Uterus (tissue), 4 donors: ENCODE data around the gene TMEM273. TPM values are rescaled to one million over a fixed set of nuclear protein-coding genes. Genes with fewer than 3 reads are reported as not detected.

ENCODE experiments used
- DNase-seq, 2 donors: peaks; one replicate each; pipeline ENCODE4 v3.0.0-alpha.2; 2019 to 2020
- H3K27ac ChIP-seq, 2 donors: fragments of 200-600 bp; sonication (generic); 1 replicate in 1 of 2; 2 replicates in 1 of 2; pipeline ENCODE4 v1.5.1; 2016 to 2018
- H3K27me3 ChIP-seq, 2 donors: fragments of 200-600 bp; sonication (generic); one replicate each; pipeline ENCODE4 v1.5.1; 2018 to 2019; ENCODE audit warnings: control low read depth in 1 of 2
- H3K36me3 ChIP-seq, 2 donors: fragments of 200-600 bp; sonication (generic); one replicate each; pipeline ENCODE4 v1.5.1; 2019; ENCODE audit warnings: control low read depth in 1 of 2
- H3K4me1 ChIP-seq, 2 donors: fragments of 200-600 bp; sonication (generic); one replicate each; pipeline ENCODE4 v1.5.1; 2018 to 2019; ENCODE audit warnings: control low read depth in 1 of 2
- H3K4me3 ChIP-seq, 2 donors: fragments of 200-600 bp; sonication (generic); 1 replicate in 1 of 2; 2 replicates in 1 of 2; pipeline ENCODE4 v1.5.1; 2018 to 2019; ENCODE audit warnings: mild to moderate bottlenecking in 1 of 2
- H3K9me3 ChIP-seq, 2 donors: fragments of 200-600 bp; sonication (generic); one replicate each; pipeline ENCODE4 v1.5.1; 2019; ENCODE audit warnings: control low read depth in 1 of 2
- CTCF ChIP-seq, 4 experiments: fragments of 200-600 bp in 2 of 4; fragments of 450-650 bp in 2 of 4; sonication (generic) in 2 of 4; IDR thresholded peaks; one replicate each; pipeline ENCODE4 v1.5.1; 2016 to 2019; ENCODE audit warnings: antibody characterized with exemption in 4 of 4, mild to moderate bottlenecking in 2 of 4, moderate library complexity in 1 of 4
- POLR2A ChIP-seq, 2 donors: fragments of 450-650 bp; IDR thresholded peaks; one replicate each; pipeline ENCODE4 v1.6.1; 2016; ENCODE audit warnings: antibody characterized with exemption in 2 of 2, mild to moderate bottlenecking in 1 of 2, moderate library complexity in 1 of 2
- intact Hi-C: fragments of 100-400 bp; cut with DNase I; formaldehyde crosslinking; loops from one replicate; pipeline ENCODE4 v1.15.1; 2023; ENCODE audit warnings: low total_unique reads
- total RNA-seq, 4 donors: library from RNA; depleted of rRNA in 3 of 4; stranded (reverse); fragments of >200 nt in 3 of 4; gene quantifications; one replicate each; pipeline versions ENCODE4 v1.1.0 to v1.2.4, GENCODE V29; 2014 to 2023
- donor health status: DM: yes; HTN: yes; CAD: no.

The TMEM273 gene
- total RNA-seq, 4 donors from 2014 or later: 8.5 to 38.9 (median 14.7) TPM

- TF ChIP-seq POLR2A (IDR thresholded peaks at IDR 0.05): no peak
- TF ChIP-seq CTCF (IDR thresholded peaks at IDR 0.05): no peak
- no peaks in the 10 kb centered on the region for H3K36me3 ChIP-seq
- no peak overlapping the region for H3K4me3 ChIP-seq
- H3K27ac ChIP-seq: peak overlapping the region; percentile 44 to 84
- no peak for DNase-seq
- intact Hi-C loops: no loop called here
- H3K4me1 ChIP-seq: no peaks in the 10 kb centered on the region
- H3K9me3 ChIP-seq: no peaks in the 10 kb centered on the region
- no peaks in the 10 kb centered on the region for H3K27me3 ChIP-seq
Observed at GRCh38 chr10:49139028-49139845, 49.0 kb downstream of the TMEM273 start.

GRCh38 chr10:49138361-49138891, 49.8 kb downstream of the TMEM273 start:
- DNase-seq: peak in 1 of 2 donors; percentile 56

DNA sequence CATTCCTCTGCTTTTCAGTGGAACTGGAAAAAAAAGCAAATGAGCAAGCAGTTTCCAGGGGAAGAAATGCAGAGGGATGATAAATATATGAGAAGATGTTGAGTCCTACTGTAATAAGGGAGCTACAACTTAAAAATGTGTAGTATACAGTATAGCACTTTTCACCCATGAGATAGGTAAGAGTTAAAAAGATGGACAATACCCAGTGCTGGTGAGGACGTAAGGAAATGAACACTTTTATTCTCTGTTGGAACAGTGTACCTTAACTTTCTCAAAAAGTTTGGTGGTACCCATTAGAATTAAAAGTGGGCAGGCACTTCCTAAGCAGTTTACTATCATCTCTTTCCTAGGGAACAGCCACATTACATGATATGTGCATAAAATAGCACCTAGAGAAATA, 51.7 kb downstream of the TMEM273 start:
- no peak for DNase-seq
- TF ChIP-seq POLR2A (IDR thresholded peaks at IDR 0.05): no peak
- no peak for TF ChIP-seq CTCF (IDR thresholded peaks at IDR 0.05)
- Histone ChIP-seq H3K36me3 (no peaks in the 10 kb centered on the region), H3K27me3 (no peaks in the 10 kb centered on the region), H3K4me1 (no peaks in the 10 kb centered on the region), H3K9me3 (no peaks in the 10 kb centered on the region), H3K4me3 (no peak overlapping the region), H3K27ac (peak overlapping the region in 1 of 2 donors; percentile 69)
- intact Hi-C loops: no loop called here

More at GRCh38 chr10:49138361-49138891, 49.8 kb downstream of the TMEM273 start:
- H3K9me3 ChIP-seq: no peaks in the 10 kb centered on the region
- intact Hi-C loops: no loop called here
- H3K4me3 ChIP-seq: no peak overlapping the region
- H3K4me1 ChIP-seq: no peaks in the 10 kb centered on the region
- H3K27ac ChIP-seq: peak overlapping the region; percentile 44 to 84
- no peaks in the 10 kb centered on the region for H3K36me3 ChIP-seq
- H3K27me3 ChIP-seq: no peaks in the 10 kb centered on the region
- TF ChIP-seq CTCF (IDR thresholded peaks at IDR 0.05): no peak
- no peak for TF ChIP-seq POLR2A (IDR thresholded peaks at IDR 0.05)

DNA sequence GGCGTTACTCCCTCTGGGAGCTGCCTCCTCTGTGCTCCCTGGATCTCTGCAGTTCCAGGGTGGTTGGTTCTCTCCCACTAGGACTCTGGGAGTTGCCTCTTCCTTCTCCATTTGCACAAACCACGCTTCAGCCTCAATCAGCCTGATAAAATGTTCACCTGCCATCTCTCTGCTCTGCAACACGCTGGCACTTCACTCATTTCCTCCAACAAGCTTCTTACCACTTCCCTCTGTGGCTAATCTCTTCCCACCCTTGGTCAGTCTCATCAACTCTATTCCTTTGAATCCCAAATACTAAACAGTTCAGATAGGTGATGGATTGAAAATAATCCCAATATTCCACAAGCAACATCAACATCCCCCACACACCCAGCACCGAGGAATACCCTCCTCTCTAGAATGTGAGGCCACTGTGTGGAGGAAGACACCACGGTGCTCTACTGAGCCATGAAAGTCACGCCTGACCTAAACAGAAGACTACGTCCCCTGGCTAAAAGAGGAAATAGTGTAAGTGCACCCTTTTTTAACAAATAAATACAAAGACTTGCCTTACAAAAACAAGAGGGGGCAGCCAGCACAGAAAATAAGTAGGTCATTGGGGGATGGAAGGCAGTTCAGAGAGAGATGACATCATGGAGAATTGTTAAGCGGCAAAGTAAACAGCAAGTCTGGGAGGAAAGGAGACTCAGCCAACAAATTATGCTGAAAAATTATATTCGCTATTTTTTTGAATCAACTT, 52.4 kb downstream of the TMEM273 start:
- H3K36me3 ChIP-seq: no peaks in the 10 kb centered on the region
- intact Hi-C loops: no loop called here
- TF ChIP-seq CTCF (IDR thresholded peaks at IDR 0.05) (no peak), POLR2A (IDR thresholded peaks at IDR 0.05) (no peak)
- peak overlapping the region in 1 of 2 donors; percentile 69 for H3K27ac ChIP-seq
- no peaks in the 10 kb centered on the region for H3K27me3 ChIP-seq
- H3K9me3 ChIP-seq: no peaks in the 10 kb centered on the region
- no peak overlapping the region for H3K4me3 ChIP-seq
- no peak for DNase-seq
- H3K4me1 ChIP-seq: no peaks in the 10 kb centered on the region

DNA sequence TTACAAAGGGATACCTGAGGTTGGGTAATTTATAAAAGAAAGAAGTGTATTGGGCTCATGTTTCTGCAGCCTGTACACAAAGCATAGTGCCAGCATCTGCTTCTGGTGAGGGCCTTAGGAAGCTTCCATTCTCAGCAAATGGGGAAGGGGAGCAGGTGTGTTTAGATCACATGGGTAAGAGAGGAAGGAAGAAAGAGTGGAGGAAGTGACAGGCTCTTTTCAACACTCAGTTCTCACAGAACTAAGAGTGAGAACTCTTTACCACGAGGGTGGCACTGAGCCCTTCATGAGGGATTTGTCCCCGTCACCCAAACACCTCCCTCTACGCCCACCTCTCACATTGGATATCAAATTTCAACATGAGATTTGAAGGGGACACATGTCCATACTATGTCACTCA, 53.9 kb downstream of the TMEM273 start:
- no peaks in the 10 kb centered on the region for H3K9me3 ChIP-seq
- DNase-seq: no peak
- H3K4me1 ChIP-seq: no peaks in the 10 kb centered on the region
- no peak overlapping the region for H3K4me3 ChIP-seq
- no peaks in the 10 kb centered on the region for H3K36me3 ChIP-seq
- intact Hi-C loops: no loop called here
- no peak overlapping the region for H3K27ac ChIP-seq
- H3K27me3 ChIP-seq: no peaks in the 10 kb centered on the region
- TF ChIP-seq CTCF (IDR thresholded peaks at IDR 0.05): no peak
- TF ChIP-seq POLR2A (IDR thresholded peaks at IDR 0.05): no peak
